ENCODE results near the gene GTF2A2. TPM values are rescaled to one million over a fixed set of nuclear protein-coding genes. Genes with fewer than 3 reads are reported as not detected.

The GTF2A2 gene
- total RNA-seq, 1 experiment from 2014 or later: 175 TPM

DNA sequence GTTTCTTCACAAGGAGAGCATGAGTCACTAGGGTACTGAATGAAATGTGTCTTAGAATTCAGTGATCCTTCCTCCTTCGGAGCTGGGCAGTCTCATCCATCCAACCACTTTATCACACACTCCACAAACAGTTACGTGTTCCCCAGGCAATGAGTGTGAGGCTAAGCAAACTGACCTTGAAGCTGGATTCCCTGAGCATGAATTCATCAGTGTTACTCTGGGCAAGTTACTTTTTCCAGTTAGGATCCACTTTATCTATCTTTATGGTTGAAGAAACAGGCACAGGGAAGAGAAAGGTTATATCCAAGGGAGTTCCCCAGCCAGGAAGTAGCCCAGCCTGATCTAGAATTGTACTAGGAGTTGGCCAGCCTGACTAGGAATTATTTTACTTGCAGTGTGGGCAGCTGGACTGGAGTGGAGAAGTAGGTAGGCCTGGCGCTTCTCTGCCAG, 62.8 kb downstream of the GTF2A2 start:
- H3K79me2 ChIP-seq (ENCODE audit: insufficient read depth, low read length): no peaks in the 10 kb centered on the region
- no peaks in the 10 kb centered on the region for H3K36me3 ChIP-seq (ENCODE audit: control insufficient read depth in 1 of 2, insufficient read depth in 2 of 2, low read length in 2 of 2)
- DNase-seq (ENCODE audit: low read depth, low spot score): no peak
- H2AFZ ChIP-seq (ENCODE audit: low read depth, low read length, poor library complexity, severe bottlenecking): no peak overlapping the region
- no peaks in the 10 kb centered on the region for H3K27me3 ChIP-seq (ENCODE audit: insufficient read depth, low read length)
- no peak overlapping the region for H3K4me2 ChIP-seq (ENCODE audit: low read length)
- ATAC-seq: no peak
- no peak for TF ChIP-seq RAD21 (IDR thresholded peaks at IDR 0.05; ENCODE audit: low read depth)
- no peak for TF ChIP-seq CBX3 (IDR thresholded peaks at IDR 0.05; ENCODE audit: low read depth)
- TF ChIP-seq CEBPB (IDR thresholded peaks at IDR 0.05; ENCODE audit: low read depth): no peak
- TF ChIP-seq SIN3A (IDR thresholded peaks at IDR 0.05; ENCODE audit: low read depth): no peak
- TF ChIP-seq, protein P1, sequence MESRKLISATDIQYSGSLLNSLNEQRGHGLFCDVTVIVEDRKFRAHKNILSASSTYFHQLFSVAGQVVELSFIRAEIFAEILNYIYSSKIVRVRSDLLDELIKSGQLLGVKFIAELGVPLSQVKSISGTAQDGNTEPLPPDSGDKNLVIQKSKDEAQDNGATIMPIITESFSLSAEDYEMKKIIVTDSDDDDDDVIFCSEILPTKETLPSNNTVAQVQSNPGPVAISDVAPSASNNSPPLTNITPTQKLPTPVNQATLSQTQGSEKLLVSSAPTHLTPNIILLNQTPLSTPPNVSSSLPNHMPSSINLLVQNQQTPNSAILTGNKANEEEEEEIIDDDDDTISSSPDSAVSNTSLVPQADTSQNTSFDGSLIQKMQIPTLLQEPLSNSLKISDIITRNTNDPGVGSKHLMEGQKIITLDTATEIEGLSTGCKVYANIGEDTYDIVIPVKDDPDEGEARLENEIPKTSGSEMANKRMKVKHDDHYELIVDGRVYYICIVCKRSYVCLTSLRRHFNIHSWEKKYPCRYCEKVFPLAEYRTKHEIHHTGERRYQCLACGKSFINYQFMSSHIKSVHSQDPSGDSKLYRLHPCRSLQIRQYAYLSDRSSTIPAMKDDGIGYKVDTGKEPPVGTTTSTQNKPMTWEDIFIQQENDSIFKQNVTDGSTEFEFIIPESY (IDR thresholded peaks at IDR 0.05; ENCODE audit: extremely low read depth, insufficient replicate concordance, low read length): no peak
- TF ChIP-seq, protein P2, sequence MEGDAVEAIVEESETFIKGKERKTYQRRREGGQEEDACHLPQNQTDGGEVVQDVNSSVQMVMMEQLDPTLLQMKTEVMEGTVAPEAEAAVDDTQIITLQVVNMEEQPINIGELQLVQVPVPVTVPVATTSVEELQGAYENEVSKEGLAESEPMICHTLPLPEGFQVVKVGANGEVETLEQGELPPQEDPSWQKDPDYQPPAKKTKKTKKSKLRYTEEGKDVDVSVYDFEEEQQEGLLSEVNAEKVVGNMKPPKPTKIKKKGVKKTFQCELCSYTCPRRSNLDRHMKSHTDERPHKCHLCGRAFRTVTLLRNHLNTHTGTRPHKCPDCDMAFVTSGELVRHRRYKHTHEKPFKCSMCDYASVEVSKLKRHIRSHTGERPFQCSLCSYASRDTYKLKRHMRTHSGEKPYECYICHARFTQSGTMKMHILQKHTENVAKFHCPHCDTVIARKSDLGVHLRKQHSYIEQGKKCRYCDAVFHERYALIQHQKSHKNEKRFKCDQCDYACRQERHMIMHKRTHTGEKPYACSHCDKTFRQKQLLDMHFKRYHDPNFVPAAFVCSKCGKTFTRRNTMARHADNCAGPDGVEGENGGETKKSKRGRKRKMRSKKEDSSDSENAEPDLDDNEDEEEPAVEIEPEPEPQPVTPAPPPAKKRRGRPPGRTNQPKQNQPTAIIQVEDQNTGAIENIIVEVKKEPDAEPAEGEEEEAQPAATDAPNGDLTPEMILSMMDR (IDR thresholded peaks at IDR 0.05 in 2 of 3, conservative IDR thresholded peaks at IDR 0.05 in 1 of 3; ENCODE audit: borderline replicate concordance in 1 of 3, insufficient read depth in 1 of 3, low read depth in 2 of 3, low read length in 2 of 3): no peak
- TF ChIP-seq, protein P3, sequence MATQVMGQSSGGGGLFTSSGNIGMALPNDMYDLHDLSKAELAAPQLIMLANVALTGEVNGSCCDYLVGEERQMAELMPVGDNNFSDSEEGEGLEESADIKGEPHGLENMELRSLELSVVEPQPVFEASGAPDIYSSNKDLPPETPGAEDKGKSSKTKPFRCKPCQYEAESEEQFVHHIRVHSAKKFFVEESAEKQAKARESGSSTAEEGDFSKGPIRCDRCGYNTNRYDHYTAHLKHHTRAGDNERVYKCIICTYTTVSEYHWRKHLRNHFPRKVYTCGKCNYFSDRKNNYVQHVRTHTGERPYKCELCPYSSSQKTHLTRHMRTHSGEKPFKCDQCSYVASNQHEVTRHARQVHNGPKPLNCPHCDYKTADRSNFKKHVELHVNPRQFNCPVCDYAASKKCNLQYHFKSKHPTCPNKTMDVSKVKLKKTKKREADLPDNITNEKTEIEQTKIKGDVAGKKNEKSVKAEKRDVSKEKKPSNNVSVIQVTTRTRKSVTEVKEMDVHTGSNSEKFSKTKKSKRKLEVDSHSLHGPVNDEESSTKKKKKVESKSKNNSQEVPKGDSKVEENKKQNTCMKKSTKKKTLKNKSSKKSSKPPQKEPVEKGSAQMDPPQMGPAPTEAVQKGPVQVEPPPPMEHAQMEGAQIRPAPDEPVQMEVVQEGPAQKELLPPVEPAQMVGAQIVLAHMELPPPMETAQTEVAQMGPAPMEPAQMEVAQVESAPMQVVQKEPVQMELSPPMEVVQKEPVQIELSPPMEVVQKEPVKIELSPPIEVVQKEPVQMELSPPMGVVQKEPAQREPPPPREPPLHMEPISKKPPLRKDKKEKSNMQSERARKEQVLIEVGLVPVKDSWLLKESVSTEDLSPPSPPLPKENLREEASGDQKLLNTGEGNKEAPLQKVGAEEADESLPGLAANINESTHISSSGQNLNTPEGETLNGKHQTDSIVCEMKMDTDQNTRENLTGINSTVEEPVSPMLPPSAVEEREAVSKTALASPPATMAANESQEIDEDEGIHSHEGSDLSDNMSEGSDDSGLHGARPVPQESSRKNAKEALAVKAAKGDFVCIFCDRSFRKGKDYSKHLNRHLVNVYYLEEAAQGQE (IDR thresholded peaks at IDR 0.05; ENCODE audit: low read depth): no peak
- no peak overlapping the region for H3K4me3 ChIP-seq (replicated peaks in 1 of 2; ENCODE audit: low read depth in 1 of 2, low read length in 2 of 2)
- no peaks in the 10 kb centered on the region for H3K4me1 ChIP-seq (ENCODE audit: control insufficient read depth in 1 of 2, insufficient read depth in 2 of 2, low read length in 2 of 2)
- POLR2A ChIA-PET: interaction anchor here (0.6 to 1.0 kb wide), 2 partner anchors 17 to 150 kb away, joined by 3 to 4 read pairs; partner anchors contain the start of gene GCNT3
- BruUV-seq (replicated peaks): no TSS peak
- H4K20me1 ChIP-seq (ENCODE audit: insufficient read depth): no peaks in the 10 kb centered on the region
- no peak overlapping the region for H3K9ac ChIP-seq (ENCODE audit: low read length)
- RAD21 ChIA-PET (ENCODE audit: low non-redundant PET in 1 of 2, low total read pairs in 2 of 2, uncharacterized antibody in 2 of 2, unreplicated experiment in 2 of 2): no interaction called here
- CTCF ChIA-PET: interaction anchor here (0.7 to 1.5 kb wide), 2 partner anchors 19 to 62 kb away, joined by 3 to 4 read pairs; no protein-coding TSS in a partner anchor
- H3K9me2 ChIP-seq (ENCODE audit: insufficient read depth): no peaks in the 10 kb centered on the region
- intact Hi-C loops (cut with micrococcal nuclease): no loop called here
- H3K9me3 ChIP-seq (ENCODE audit: control insufficient read depth in 1 of 2, insufficient read depth in 1 of 2, low read depth in 1 of 2, low read length in 2 of 2): no peaks in the 10 kb centered on the region
- H3K27ac ChIP-seq (ENCODE audit: low read depth, low read length): no peak overlapping the region
